GM23338 (cell line): ENCODE results near the gene POLA1.

ENCODE experiments used
- CREB1 ChIP-seq: fragments of 250-450 bp; sonication (Bioruptor Pico); IDR thresholded peaks from 2 replicates; pipeline ENCODE4 v1.5.0; 2020; ENCODE audit warnings: low read depth, mild to moderate bottlenecking, moderate library complexity
- CTCF ChIP-seq, 2 experiments: fragments of 200-600 bp in 1 of 2; sonication (generic) in 1 of 2; conservative IDR thresholded peaks; 2 replicates each; pipeline versions ENCODE4 v1.5.1 to v1.6.1; 2016 to 2017; ENCODE audit warnings: antibody characterized with exemption in 2 of 2, low read depth in 2 of 2, mild to moderate bottlenecking in 2 of 2, moderate library complexity in 1 of 2
- ETS1 ChIP-seq: IDR thresholded peaks from 2 replicates; pipeline ENCODE4 v1.6.1; 2016; ENCODE audit warnings: antibody characterized with exemption
- EZH2 ChIP-seq: fragments of 200-600 bp; sonication (generic); IDR thresholded peaks from one replicate; pipeline ENCODE4 v1.8.0; 2017; ENCODE audit warnings: antibody characterized with exemption, mild to moderate bottlenecking, low read depth; ENCODE audit not compliant: unreplicated experiment
- EZH2phosphoT487 ChIP-seq: fragments of 200-600 bp; sonication (generic); IDR thresholded peaks from one replicate; pipeline ENCODE4 v1.8.1; 2018; ENCODE audit warnings: antibody characterized with exemption; ENCODE audit not compliant: unreplicated experiment
- POLR2AphosphoS5 ChIP-seq: IDR thresholded peaks from 2 replicates; pipeline ENCODE4 v1.6.1; 2016; ENCODE audit warnings: antibody characterized with exemption, low read depth
- ZNF462 ChIP-seq: fragments of 250-450 bp; sonication (Bioruptor Pico); IDR thresholded peaks from 2 replicates; pipeline ENCODE4 v1.5.0; 2020; ENCODE audit warnings: mild to moderate bottlenecking, moderate library complexity

- TF ChIP-seq CTCF (conservative IDR thresholded peaks at IDR 0.05; ENCODE audit: low read depth in 2 of 2) = no peak
- no peak for TF ChIP-seq EZH2
- no peak for TF ChIP-seq ZNF462
- no peak for TF ChIP-seq EZH2phosphoT487
- TF ChIP-seq POLR2AphosphoS5 = no peak
- no peak for TF ChIP-seq CREB1
- TF ChIP-seq ETS1 = no peak
Observed at GRCh38 chrX:24648495-24648894, 45.2 kb upstream of the POLA1 start.
